T-cell (primary cell): ENCODE results near the gene SPIC. TPM values are rescaled to one million over a fixed set of nuclear protein-coding genes. Genes with fewer than 3 reads are reported as not detected.

Experiments
- ATAC-seq, 4 experiments: fragments of 200-7000 bp in 3 of 4; fragments of 150-1000 bp in 1 of 4; cut with Tn5 transposase; replicated peaks in 1 of 4; 1 replicate in 3 of 4; 2 replicates in 1 of 4; pipeline ENCODE4 v1.10.0; 2021; ENCODE audit warnings: moderate library complexity in 3 of 4, mild to moderate bottlenecking in 2 of 4, moderate number of reproducible peaks in 1 of 4
- CTCF ChIA-PET, 2 donors: fragments of 300-600 bp; sonication (Branson Sonifier 250); formaldehyde crosslinking; loops; one replicate each; lab custom pipeline; 2022; ENCODE audit warnings: antibody characterized with exemption in 2 of 2; lab: Charles Lee
- POLR2A ChIA-PET, 2 donors: fragments of 300-600 bp; sonication (Branson Sonifier 250); formaldehyde crosslinking; loops; one replicate each; lab custom pipeline; 2022; ENCODE audit warnings: antibody characterized with exemption in 2 of 2; lab: Charles Lee
- DNase-seq, 35 experiments: peaks; one replicate each; pipeline versions ENCODE4 v3.0.0 to v3.0.0-alpha.2; 2013 to 2023
- H3K27ac ChIP-seq: one replicate; pipeline ENCODE4 v1.5.1; 2013; ENCODE audit warnings: low read length
- H3K27me3 ChIP-seq, 2 experiments: replicated peaks in 1 of 2; 1 replicate in 1 of 2; 2 replicates in 1 of 2; pipeline versions ENCODE4 v1.6.1 to v1.7.0; 2013; ENCODE audit warnings: low read length in 1 of 2, mixed read lengths in 1 of 2; ENCODE audit not compliant: control insufficient read depth in 2 of 2, insufficient read depth in 2 of 2; ENCODE audit errors: extremely low read depth in 1 of 2
- H3K36me3 ChIP-seq, 2 donors: 1 replicate in 1 of 2; 2 replicates in 1 of 2; pipeline versions ENCODE4 v1.6.1 to v1.7.0; 2013; ENCODE audit warnings: low read length in 1 of 2; ENCODE audit not compliant: control insufficient read depth in 2 of 2, insufficient read depth in 1 of 2; ENCODE audit errors: extremely low read depth in 1 of 2
- H3K4me1 ChIP-seq, 2 experiments: 1 replicate in 1 of 2; 2 replicates in 1 of 2; pipeline versions ENCODE4 v1.6.1 to v1.7.0; 2013; ENCODE audit warnings: low read length in 2 of 2, mixed read lengths in 1 of 2; ENCODE audit not compliant: insufficient read depth in 2 of 2, control insufficient read depth in 1 of 2; ENCODE audit errors: extremely low read depth in 1 of 2
- H3K4me3 ChIP-seq, 2 donors: 1 replicate in 1 of 2; 2 replicates in 1 of 2; pipeline versions ENCODE4 v1.5.1 to v1.7.0; 2013; ENCODE audit warnings: mild to moderate bottlenecking in 2 of 2, low read length in 1 of 2, moderate library complexity in 1 of 2; ENCODE audit not compliant: control insufficient read depth in 1 of 2; ENCODE audit errors: extremely low read depth in 1 of 2
- H3K9me3 ChIP-seq: 2 replicates; pipeline ENCODE4 v1.7.0; 2013
- H3K27ac Mint-ChIP-seq, 2 donors: one replicate each; pipeline ENCODE4 v1.8.0; 2020 to 2021; ENCODE audit warnings: mild to moderate bottlenecking in 2 of 2, mixed read lengths in 2 of 2
- H3K27me3 Mint-ChIP-seq, 2 donors: one replicate each; pipeline ENCODE4 v1.8.0; 2021 to 2022; ENCODE audit warnings: mixed read lengths in 2 of 2
- H3K36me3 Mint-ChIP-seq: one replicate; pipeline ENCODE4 v1.8.0; 2021; ENCODE audit warnings: mixed read lengths
- H3K4me1 Mint-ChIP-seq, 3 donors: one replicate each; pipeline ENCODE4 v1.8.0; 2020 to 2022; ENCODE audit warnings: mixed read lengths in 3 of 3, mild to moderate bottlenecking in 1 of 3
- H3K4me3 Mint-ChIP-seq, 3 donors: one replicate each; pipeline ENCODE4 v1.8.0; 2020 to 2022; ENCODE audit warnings: mild to moderate bottlenecking in 3 of 3, mixed read lengths in 3 of 3, moderate library complexity in 3 of 3
- H3K9me3 Mint-ChIP-seq, 3 donors: one replicate each; pipeline ENCODE4 v1.8.0; 2020 to 2022; ENCODE audit warnings: mixed read lengths in 3 of 3
- whole genome bisulfite sequencing: methylation state at CpG from one replicate; pipeline ENCODE4 v1.1.5; 2013; ENCODE audit warnings: missing lambda C conversion rate; ENCODE audit not compliant: insufficient coverage; 5-methylcytosine and 5-hydroxymethylcytosine counted together
- total RNA-seq, 35 experiments: library from RNA in 6 of 35; stranded (reverse) in 6 of 35; fragments of 120-200 nt in 1 of 35; gene quantifications; one replicate each; pipeline versions ENCODE4 v1.2.1 to v1.2.4 and lab custom pipeline; 2013 to 2026

The SPIC gene
- not detected for total RNA-seq
- not detected for total RNA-seq (2013)
- 0 to 0.09 (median 0) reads per million in 29 experiments for total RNA-seq (lab: John Stamatoyannopoulos, UW)

GRCh38 chr12:101474711-101475386, at the start of gene SPIC:
TSS of gene SPIC (plus strand) at chr12:101475336. CDS start at chr12:101476905, 1,569 bp downstream.
- no peak within 1 kb of the TSS for H3K4me3 Mint-ChIP-seq
- DNase-seq (no peak), ATAC-seq (no peak)
- Histone ChIP-seq H3K4me3 (no peak within 1 kb of the TSS), H3K27me3 (no peaks in the 10 kb centered on the region), H3K4me1 (no peaks in the 10 kb centered on the region), H3K36me3 (no peaks in the 10 kb centered on the region), H3K27ac (no peak within 1 kb of the TSS), H3K9me3 (no peaks in the 10 kb centered on the region)
- 83% methylated on average over 2 of the region's 5 CpGs for WGBS
- no peak within 1 kb of the TSS for H3K27ac Mint-ChIP-seq
- ChIA-PET POLR2A (interaction anchor here in 1 of 2 donors (0.6 kb wide), 1 partner anchor 23 kb away, joined by 4 read pairs; no protein-coding TSS in a partner anchor), CTCF (no interaction called here)
- no peaks in the 10 kb centered on the region for H3K36me3 Mint-ChIP-seq
- no peaks in the 10 kb centered on the region for H3K4me1 Mint-ChIP-seq
- no peaks in the 10 kb centered on the region for H3K9me3 Mint-ChIP-seq
- H3K27me3 Mint-ChIP-seq = peaks cover 0 to 13% of the 10 kb centered on the region in 2 donors

GRCh38 chr12:101430456-101430855, 44.7 kb upstream of the SPIC start:
- Histone ChIP-seq H3K4me1 (no peaks in the 10 kb centered on the region), H3K9me3 (no peaks in the 10 kb centered on the region), H3K36me3 (no peaks in the 10 kb centered on the region), H3K27me3 (peaks cover 0 to 4% of the 10 kb centered on the region in 2 experiments), H3K27ac (no peak overlapping the region), H3K4me3 (no peak overlapping the region)
- Mint-ChIP-seq H3K4me3 (no peak overlapping the region), H3K36me3 (no peaks in the 10 kb centered on the region), H3K27ac (no peak overlapping the region), H3K4me1 (no peaks in the 10 kb centered on the region), H3K9me3 (no peaks in the 10 kb centered on the region), H3K27me3 (peaks cover 2 to 8% of the 10 kb centered on the region in 2 donors)
- DNase-seq (no peak), ATAC-seq (no peak)
- no CpG with 5 or more reads among the region's 2 CpGs for WGBS
- ChIA-PET CTCF (interaction anchor here (0.6 to 1.0 kb wide), 4 partner anchors 16 to 480 kb away, joined by 3 to 4 read pairs (median 3); no protein-coding TSS in a partner anchor), POLR2A (no interaction called here)

- ChIA-PET POLR2A (no interaction called here), CTCF (no interaction called here)
- ATAC-seq (no peak), DNase-seq (no peak)
- Histone ChIP-seq H3K4me3 (no peak overlapping the region), H3K4me1 (no peaks in the 10 kb centered on the region), H3K27ac (no peak overlapping the region), H3K27me3 (peaks cover 0 to 7% of the 10 kb centered on the region in 2 experiments), H3K9me3 (no peaks in the 10 kb centered on the region), H3K36me3 (no peaks in the 10 kb centered on the region)
- H3K9me3 Mint-ChIP-seq = no peaks in the 10 kb centered on the region
- H3K4me3 Mint-ChIP-seq = no peak overlapping the region
- H3K36me3 Mint-ChIP-seq = no peaks in the 10 kb centered on the region
- H3K27me3 Mint-ChIP-seq = peaks cover 0 to 4% of the 10 kb centered on the region in 2 donors
- no peaks in the 10 kb centered on the region for H3K4me1 Mint-ChIP-seq
- no peak overlapping the region for H3K27ac Mint-ChIP-seq
These were observed 39.0 kb upstream of the SPIC start for GRCh38 chr12:101436136-101436535.

- H3K27me3 ChIP-seq = peaks cover 0 to 6% of the 10 kb centered on the region in 2 experiments
- H3K9me3 ChIP-seq = no peaks in the 10 kb centered on the region
- Mint-ChIP-seq H3K9me3 (no peaks in the 10 kb centered on the region), H3K4me1 (no peaks in the 10 kb centered on the region), H3K4me3 (no peak overlapping the region), H3K36me3 (no peaks in the 10 kb centered on the region), H3K27me3 (peaks cover 0 to 4% of the 10 kb centered on the region in 2 donors), H3K27ac (no peak overlapping the region)
- H3K4me1 ChIP-seq = no peaks in the 10 kb centered on the region
- no peak overlapping the region for H3K4me3 ChIP-seq
- ChIA-PET POLR2A (no interaction called here), CTCF (no interaction called here)
- no CpG with 5 or more reads among the region's 5 CpGs for WGBS
- no peak overlapping the region for H3K27ac ChIP-seq
- DNase-seq (no peak), ATAC-seq (no peak)
- no peaks in the 10 kb centered on the region for H3K36me3 ChIP-seq
These were observed 35.9 kb upstream of the SPIC start for GRCh38 chr12:101439236-101439635.

GRCh38 chr12:101441461-101442224, 33.5 kb upstream of the SPIC start:
- Mint-ChIP-seq H3K27ac (no peak overlapping the region), H3K9me3 (no peaks in the 10 kb centered on the region), H3K27me3 (peaks cover 0 to 2% of the 10 kb centered on the region in 2 donors), H3K36me3 (no peaks in the 10 kb centered on the region), H3K4me1 (no peaks in the 10 kb centered on the region), H3K4me3 (no peak overlapping the region)
- Histone ChIP-seq H3K27me3 (peaks cover 0 to 3% of the 10 kb centered on the region in 2 experiments), H3K27ac (no peak overlapping the region), H3K4me1 (no peaks in the 10 kb centered on the region), H3K4me3 (no peak overlapping the region), H3K36me3 (no peaks in the 10 kb centered on the region), H3K9me3 (no peaks in the 10 kb centered on the region)
- ATAC-seq (no peak), DNase-seq (no peak)
- ChIA-PET POLR2A (no interaction called here), CTCF (no interaction called here)

GRCh38 chr12:101455685-101456084, 19.5 kb upstream of the SPIC start:
- DNase-seq = peak in 28 of 35 experiments; percentile 1 to 40 (median 9)
- Histone ChIP-seq H3K27me3 (no peaks in the 10 kb centered on the region), H3K27ac (no peak overlapping the region), H3K36me3 (no peaks in the 10 kb centered on the region), H3K4me1 (peaks cover 4 to 12% of the 10 kb centered on the region in 2 experiments), H3K9me3 (no peaks in the 10 kb centered on the region), H3K4me3 (no peak overlapping the region)
- POLR2A ChIA-PET = no interaction called here
- WGBS = no CpG with 5 or more reads among the region's 4 CpGs
- CTCF ChIA-PET = interaction anchor here in 1 of 2 donors (0.6 kb wide), 1 partner anchor 160 kb away, joined by 3 read pairs; no protein-coding TSS in a partner anchor
- peaks cover 0 to 4% (median 3%) of the 10 kb centered on the region in 3 donors for H3K9me3 Mint-ChIP-seq
- H3K4me3 Mint-ChIP-seq = peak overlapping the region; percentile 14 to 49 (median 32)
- peak overlapping the region; percentile 50 to 76 for H3K27ac Mint-ChIP-seq
- ATAC-seq = peak in 3 of 4 experiments; percentile 51 to 92 (median 67)
- peaks cover 10 to 13% (median 11%) of the 10 kb centered on the region in 3 donors for H3K4me1 Mint-ChIP-seq
- H3K27me3 Mint-ChIP-seq = peaks cover 0 to 3% of the 10 kb centered on the region in 2 donors
- no peaks in the 10 kb centered on the region for H3K36me3 Mint-ChIP-seq
